ENCODE data around the gene TECPR2. TPM values are rescaled to one million over a fixed set of nuclear protein-coding genes. Genes with fewer than 3 reads are reported as not detected.

TECPR2 gene
- total RNA-seq, 1 donor from 2014 or later = 26.9 TPM

GRCh38 chr14:102495491-102496330 is 133.0 kb downstream of the TECPR2 start:
- H3K4me3 Mint-ChIP-seq (ENCODE audit: unreplicated experiment) = no peak overlapping the region
- no peak for DNase-seq (ENCODE audit: extremely low spot score, unreplicated experiment)
- no peaks in the 10 kb centered on the region for H3K9me3 Mint-ChIP-seq (ENCODE audit: unreplicated experiment)
- H3K36me3 Mint-ChIP-seq (ENCODE audit: unreplicated experiment) = peaks cover 8% of the 10 kb centered on the region
- no peak overlapping the region for H3K27ac Mint-ChIP-seq (ENCODE audit: unreplicated experiment)
- TF ChIP-seq CTCF (IDR thresholded peaks at IDR 0.05) = no peak
- no peaks in the 10 kb centered on the region for H3K4me1 Mint-ChIP-seq (ENCODE audit: unreplicated experiment)
- H3K27me3 Mint-ChIP-seq (ENCODE audit: unreplicated experiment) = no peaks in the 10 kb centered on the region

GRCh38 chr14:102496331-102496691 is 133.6 kb downstream of the TECPR2 start:
- H3K36me3 Mint-ChIP-seq (ENCODE audit: unreplicated experiment) = peaks cover 8% of the 10 kb centered on the region
- no peak for TF ChIP-seq CTCF (IDR thresholded peaks at IDR 0.05)
- H3K4me1 Mint-ChIP-seq (ENCODE audit: unreplicated experiment) = no peaks in the 10 kb centered on the region
- no peaks in the 10 kb centered on the region for H3K27me3 Mint-ChIP-seq (ENCODE audit: unreplicated experiment)
- H3K9me3 Mint-ChIP-seq (ENCODE audit: unreplicated experiment) = no peaks in the 10 kb centered on the region
- DNase-seq (ENCODE audit: extremely low spot score, unreplicated experiment) = no peak
- H3K4me3 Mint-ChIP-seq (ENCODE audit: unreplicated experiment) = no peak overlapping the region
- H3K27ac Mint-ChIP-seq (ENCODE audit: unreplicated experiment) = no peak overlapping the region

- no peaks in the 10 kb centered on the region for H3K9me3 Mint-ChIP-seq (ENCODE audit: unreplicated experiment)
- H3K27me3 Mint-ChIP-seq (ENCODE audit: unreplicated experiment) = no peaks in the 10 kb centered on the region
- H3K27ac Mint-ChIP-seq (ENCODE audit: unreplicated experiment) = no peak overlapping the region
- peaks cover 2% of the 10 kb centered on the region for H3K4me1 Mint-ChIP-seq (ENCODE audit: unreplicated experiment)
- peaks cover 8% of the 10 kb centered on the region for H3K36me3 Mint-ChIP-seq (ENCODE audit: unreplicated experiment)
- no peak for TF ChIP-seq CTCF (IDR thresholded peaks at IDR 0.05)
- DNase-seq (ENCODE audit: extremely low spot score, unreplicated experiment) = no peak
- no peak overlapping the region for H3K4me3 Mint-ChIP-seq (ENCODE audit: unreplicated experiment)
Observed at GRCh38 chr14:102496958-102497744, 134.4 kb downstream of the TECPR2 start.

- Mint-ChIP-seq H3K4me1 (ENCODE audit: unreplicated experiment) (peaks cover 2% of the 10 kb centered on the region), H3K4me3 (ENCODE audit: unreplicated experiment) (no peak overlapping the region), H3K36me3 (ENCODE audit: unreplicated experiment) (peaks cover 8% of the 10 kb centered on the region), H3K27me3 (ENCODE audit: unreplicated experiment) (no peaks in the 10 kb centered on the region), H3K27ac (ENCODE audit: unreplicated experiment) (no peak overlapping the region), H3K9me3 (ENCODE audit: unreplicated experiment) (no peaks in the 10 kb centered on the region)
- TF ChIP-seq CTCF (IDR thresholded peaks at IDR 0.05) = peak; percentile 12
- DNase-seq (ENCODE audit: extremely low spot score, unreplicated experiment) = no peak
Observed at GRCh38 chr14:102497998-102498677, 135.4 kb downstream of the TECPR2 start.

Measured in osteocyte (in vitro differentiated cells).